SK-N-SH (cell line): ENCODE results near the gene MNX1. TPM values are rescaled to one million over a fixed set of nuclear protein-coding genes. Genes with fewer than 3 reads are reported as not detected.

Experiments used
- CTCF ChIA-PET: fragments of 300-600, 350-600 bp; formaldehyde crosslinking; extraction: SDS; loops from one replicate; lab custom pipeline; 2021; lab: Yijun Ruan, JAX
- POLR2A ChIA-PET: fragments of 350-600 bp; sonication (Branson Sonifier 250); formaldehyde crosslinking; extraction: SDS; loops from one replicate; lab custom pipeline; 2020; ENCODE audit warnings: antibody characterized with exemption, inconsistent platforms; lab: Yijun Ruan, JAX
- DNase-seq: peaks from one replicate; pipeline ENCODE4 v3.0.0; 2012
- H2AFZ ChIP-seq: fragments of 200-600 bp; sonication (generic); 2 replicates; pipeline ENCODE4 v1.8.1; 2016; ENCODE audit warnings: antibody characterized with exemption, mild to moderate bottlenecking, low read depth
- H3F3A ChIP-seq: fragments of 200-600 bp; sonication (generic); replicated peaks from 2 replicates; pipeline ENCODE3; 2016; ENCODE audit warnings: antibody characterized with exemption, mild to moderate bottlenecking; ENCODE audit not compliant: insufficient read depth
- H3K27ac ChIP-seq, 2 experiments: fragments of 200-500 bp in 1 of 2; fragments of 200-600 bp in 1 of 2; sonication (Bioruptor generic) in 1 of 2; sonication (generic), shearing (Covaris generic) in 1 of 2; 2 replicates each; pipeline versions ENCODE4 v1.5.1 to v1.6.1; 2014 to 2016; ENCODE audit warnings: low read depth in 2 of 2, inconsistent platforms in 1 of 2, low read length in 1 of 2, mild to moderate bottlenecking in 1 of 2, mixed read lengths in 1 of 2
- H3K27me3 ChIP-seq: fragments of 200-600 bp; sonication (generic), shearing (Covaris generic); 2 replicates; pipeline ENCODE4 v1.6.1; 2016; ENCODE audit warnings: mixed run types; ENCODE audit not compliant: insufficient read depth
- H3K36me3 ChIP-seq, 2 experiments: fragments of 200-500 bp in 1 of 2; fragments of 200-600 bp in 1 of 2; sonication (Bioruptor generic) in 1 of 2; sonication (generic) in 1 of 2; replicated peaks in 1 of 2; 2 replicates each; pipeline versions ENCODE3 to v1.5.1; 2014 to 2016; ENCODE audit warnings: low read length in 1 of 2, mild to moderate bottlenecking in 1 of 2; ENCODE audit not compliant: insufficient read depth in 2 of 2, control insufficient read depth in 1 of 2
- H3K4me1 ChIP-seq, 2 experiments: fragments of 200-500 bp in 1 of 2; fragments of 200-600 bp in 1 of 2; sonication (Bioruptor generic) in 1 of 2; sonication (generic), shearing (Covaris generic) in 1 of 2; 2 replicates each; pipeline versions ENCODE4 v1.5.1 to v1.6.1; 2014 to 2016; ENCODE audit warnings: low read depth in 1 of 2, low read length in 1 of 2, mixed run types in 1 of 2; ENCODE audit not compliant: insufficient read depth in 2 of 2, control insufficient read depth in 1 of 2
- H3K4me2 ChIP-seq: fragments of 200-600 bp; sonication (generic), shearing (Covaris generic); 2 replicates; pipeline ENCODE4 v1.6.1; 2017; ENCODE audit warnings: mixed run types
- H3K4me3 ChIP-seq, 2 experiments: fragments of 200-500 bp in 1 of 2; fragments of 200-600 bp in 1 of 2; sonication (Bioruptor generic) in 1 of 2; sonication (generic), shearing (Covaris generic) in 1 of 2; 2 replicates each; pipeline versions ENCODE4 v1.5.1 to v1.8.1; 2014 to 2016; ENCODE audit warnings: low read depth in 2 of 2, inconsistent platforms in 1 of 2, low read length in 1 of 2, mild to moderate bottlenecking in 1 of 2, mixed read lengths in 1 of 2, moderate library complexity in 1 of 2
- H3K79me2 ChIP-seq: fragments of 200-600 bp; sonication (generic); 2 replicates; pipeline ENCODE4 v1.8.1; 2017; ENCODE audit warnings: mild to moderate bottlenecking; ENCODE audit not compliant: insufficient read depth
- H3K9ac ChIP-seq: fragments of 200-600 bp; sonication (generic); 2 replicates; pipeline ENCODE4 v1.6.1; 2017; ENCODE audit warnings: mixed run types
- H3K9me2 ChIP-seq: fragments of 200-600 bp; sonication (generic); 2 replicates; pipeline ENCODE4 v1.6.1; 2017; ENCODE audit warnings: mixed run types
- H3K9me3 ChIP-seq: fragments of 200-600 bp; sonication (generic); 2 replicates; pipeline ENCODE4 v1.6.1; 2017; ENCODE audit warnings: mixed run types, mild to moderate bottlenecking, moderate library complexity
- H4K20me1 ChIP-seq: fragments of 200-600 bp; sonication (generic); 2 replicates; pipeline ENCODE4 v1.6.1; 2017; ENCODE audit warnings: mild to moderate bottlenecking, mixed run types; ENCODE audit not compliant: insufficient read depth
- EP300 ChIP-seq, 2 experiments: IDR thresholded peaks; 2 replicates each; pipeline versions ENCODE4 v1.4.0 to v1.6.1; 2012; ENCODE audit warnings: borderline replicate concordance in 1 of 2, low read depth in 1 of 2, low read length in 1 of 2
- GABPA ChIP-seq: IDR thresholded peaks from 2 replicates; pipeline ENCODE4 v1.4.0; 2012; ENCODE audit warnings: low read depth, mild to moderate bottlenecking
- MAX ChIP-seq: IDR thresholded peaks from 2 replicates; pipeline ENCODE4 v1.4.0; 2012; ENCODE audit warnings: low read depth
- NFIC ChIP-seq: IDR thresholded peaks from 2 replicates; pipeline ENCODE4 v1.4.0; 2012; ENCODE audit warnings: borderline replicate concordance
- NRF1 ChIP-seq: IDR thresholded peaks from 2 replicates; pipeline ENCODE4 v1.6.1; 2012; ENCODE audit warnings: low read depth, mild to moderate bottlenecking, low read length
- REST ChIP-seq: IDR thresholded peaks from 2 replicates; pipeline ENCODE4 v1.6.1; 2012; ENCODE audit warnings: mild to moderate bottlenecking, low read depth, low read length, moderate library complexity
- TCF12 ChIP-seq: IDR thresholded peaks from 2 replicates; pipeline ENCODE4 v1.4.0; 2012
- USF2 ChIP-seq: fragments of 150-350 bp; IDR thresholded peaks from 2 replicates; pipeline ENCODE4 v1.6.1; 2017; ENCODE audit warnings: antibody characterized with exemption, low read length, low read depth, borderline replicate concordance
- WGBS: methylation state at CpG from one replicate; pipeline ENCODE4 v1.1.6; 2017; ENCODE audit warnings: low lambda C conversion rate; 5-methylcytosine and 5-hydroxymethylcytosine counted together
- polyA plus RNA-seq, 3 experiments: library from polyadenylated mRNA; depleted of rRNA; stranded (reverse); fragments of >200 nt; gene quantifications; 2 replicates each; pipeline ENCODE4 v1.2.3, GENCODE V29; 2012

Gene MNX1
- polyA plus RNA-seq, 1 of the 3 experiments (the other 2 are of a cell fraction): not detected

- no peak overlapping the region for H3K4me3 ChIP-seq
- peaks cover 100% of the 10 kb centered on the region for H3K27me3 ChIP-seq
- no peaks in the 10 kb centered on the region for H3K9me2 ChIP-seq
- no peaks in the 10 kb centered on the region; a peak in 1 of 4 replicates for H3K4me1 ChIP-seq
- peak; percentile 64 for DNase-seq
- H3F3A ChIP-seq: peaks cover 5% of the 10 kb centered on the region
- H2AFZ ChIP-seq: no peak overlapping the region
- no peak overlapping the region for H3K4me2 ChIP-seq
- H3K36me3 ChIP-seq: no peaks in the 10 kb centered on the region
- CTCF ChIA-PET: interaction anchor here (0.8 to 2.6 kb wide), 8 partner anchors 11 to 254 kb away, joined by 3 to 7 read pairs (median 4); partner anchors contain the start of gene NOM1
- peaks cover 5% of the 10 kb centered on the region for H4K20me1 ChIP-seq
- H3K79me2 ChIP-seq: no peaks in the 10 kb centered on the region
- POLR2A ChIA-PET: no interaction called here
- H3K9me3 ChIP-seq: no peaks in the 10 kb centered on the region
- WGBS: 25% methylated on average over 25 of the region's 25 CpGs
- TF ChIP-seq GABPA: no peak
- TF ChIP-seq USF2: no peak
- TF ChIP-seq NFIC: no peak
- no peak for TF ChIP-seq REST
- H3K9ac ChIP-seq: no peak overlapping the region
- H3K27ac ChIP-seq: no peak overlapping the region
These were observed 9.4 kb upstream of the MNX1 start for GRCh38 chr7:157019718-157020451.

GRCh38 chr7:157018997-157019608 is 8.6 kb upstream of the MNX1 start:
- no peaks in the 10 kb centered on the region for H3K36me3 ChIP-seq
- no peaks in the 10 kb centered on the region for H3K9me3 ChIP-seq
- TF ChIP-seq TCF12: no peak
- TF ChIP-seq REST: no peak
- no peak for TF ChIP-seq NRF1
- no peak for TF ChIP-seq EP300 (IDR thresholded peaks at IDR 0.05; ENCODE audit: borderline replicate concordance in 1 of 2, low read depth in 1 of 2, low read length in 1 of 2)
- no peak for TF ChIP-seq MAX
- TF ChIP-seq NFIC: no peak
- H3F3A ChIP-seq: peaks cover 5% of the 10 kb centered on the region
- no peak overlapping the region for H3K9ac ChIP-seq
- no peaks in the 10 kb centered on the region; a peak in 1 of 4 replicates for H3K4me1 ChIP-seq
- no peak overlapping the region for H3K27ac ChIP-seq
- no peak overlapping the region for H2AFZ ChIP-seq
- peaks cover 100% of the 10 kb centered on the region for H3K27me3 ChIP-seq
- no peaks in the 10 kb centered on the region for H3K9me2 ChIP-seq
- peak; percentile 58 for DNase-seq
- no peak overlapping the region for H3K4me3 ChIP-seq
- ChIA-PET CTCF (interaction anchor here (1.0 to 2.2 kb wide), 6 partner anchors 10 to 254 kb away, joined by 4 to 6 read pairs (median 4); partner anchors contain the start of gene NOM1), POLR2A (no interaction called here)
- H3K79me2 ChIP-seq: no peaks in the 10 kb centered on the region
- H4K20me1 ChIP-seq: peaks cover 5% of the 10 kb centered on the region
- 18% methylated on average over 39 of the region's 50 CpGs for WGBS
- no peak overlapping the region for H3K4me2 ChIP-seq
